NCI-H82 treated with DMSO at 0.1 percent for 48 hours (cell line): Measurements from ENCODE around the gene GIMAP8.
A peak's percentile ranks its signal among the peaks of the same experiment; 100 is the strongest.

Experiments used
- DNase-seq: peaks from one replicate; lab custom pipeline; 2025; ENCODE audit not compliant: unreplicated experiment; lab: John Stamatoyannopoulos, UW

The GIMAP8 gene

DNA sequence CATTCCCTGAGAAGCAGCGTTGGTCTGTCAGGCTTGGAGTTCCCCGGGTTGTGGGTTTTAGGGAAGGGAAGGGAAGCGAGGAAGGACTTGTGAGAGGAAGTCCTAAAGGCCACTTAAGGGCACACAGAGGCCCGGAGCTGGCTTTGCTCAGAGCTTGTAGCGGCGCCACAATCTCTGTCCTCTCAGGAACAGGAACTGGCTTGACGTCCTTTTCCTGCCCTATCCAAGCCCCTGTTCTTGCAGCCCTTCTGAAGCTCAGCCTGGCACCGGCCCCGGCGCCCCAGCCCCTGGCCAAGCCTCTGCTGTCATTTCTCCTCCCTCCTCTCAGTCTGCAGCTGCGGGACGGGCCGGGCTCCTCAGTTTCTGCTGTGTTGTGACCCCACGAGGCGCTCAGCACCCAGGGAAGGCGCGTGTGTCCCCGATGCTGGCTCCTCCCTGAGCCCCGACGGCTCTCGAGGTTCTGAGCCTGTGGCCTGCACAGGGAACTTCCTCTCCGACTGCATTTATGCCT is at the start of gene GIMAP8:
Gene GIMAP8, plus strand, starts transcription at position 140 of the 511 bp plus-strand sequence. CDS start 16,069 bp downstream, outside the sequence.
- no peak for DNase-seq

DNA sequence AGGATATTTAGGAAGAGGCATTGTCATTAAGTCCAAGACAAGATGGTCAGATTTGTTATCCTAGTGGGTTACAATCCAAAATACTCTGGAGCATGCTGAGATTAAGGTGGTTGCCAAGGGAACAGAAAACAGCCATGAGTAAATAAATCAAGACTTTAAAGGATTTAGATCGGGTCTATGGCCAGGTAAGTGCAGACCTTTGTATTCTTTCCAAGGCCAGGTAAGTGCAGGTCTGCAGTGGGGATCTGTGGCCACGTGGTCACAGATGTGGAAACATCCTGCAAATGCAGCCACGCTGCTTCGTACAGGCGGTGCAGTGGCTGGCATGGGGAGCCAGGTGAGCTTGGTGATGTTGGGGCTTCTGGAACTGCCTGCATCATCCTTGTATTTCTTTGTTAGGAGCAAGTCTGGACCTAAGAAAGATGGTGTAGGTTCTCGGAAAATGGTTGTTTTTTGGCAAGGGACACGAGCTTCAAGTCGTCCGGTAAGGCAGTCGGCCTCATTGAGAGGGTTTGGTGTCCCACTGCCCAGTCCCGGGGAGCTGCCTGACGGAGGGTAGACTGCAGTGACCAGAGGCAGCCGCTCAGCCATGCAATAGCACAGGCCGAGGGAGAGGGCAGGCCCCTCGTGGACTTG is 49.5 kb upstream of the GIMAP8 start:
- DNase-seq, result no peak

DNA sequence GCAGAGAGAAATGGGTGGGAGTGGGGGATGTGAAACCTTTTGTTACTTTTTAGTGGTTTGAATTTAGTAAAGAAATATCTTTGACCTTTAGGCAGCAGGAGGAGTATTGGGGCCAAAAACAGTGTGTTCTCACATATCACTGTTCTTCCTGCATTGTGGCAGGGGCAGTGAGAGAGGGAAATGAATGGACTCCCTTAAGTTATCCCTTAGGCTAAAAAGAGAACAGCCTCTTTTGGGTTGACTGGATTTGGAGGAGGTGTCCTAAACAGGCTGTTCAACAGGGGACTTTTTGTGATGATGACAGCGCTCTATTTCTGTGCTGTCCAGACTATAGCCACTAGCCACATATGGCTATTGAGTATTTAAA is 49.0 kb upstream of the GIMAP8 start:
- no peak for DNase-seq

GRCh38 chr7:150401861-150402631 is 48.4 kb upstream of the GIMAP8 start:
- DNase-seq, result no peak

DNA sequence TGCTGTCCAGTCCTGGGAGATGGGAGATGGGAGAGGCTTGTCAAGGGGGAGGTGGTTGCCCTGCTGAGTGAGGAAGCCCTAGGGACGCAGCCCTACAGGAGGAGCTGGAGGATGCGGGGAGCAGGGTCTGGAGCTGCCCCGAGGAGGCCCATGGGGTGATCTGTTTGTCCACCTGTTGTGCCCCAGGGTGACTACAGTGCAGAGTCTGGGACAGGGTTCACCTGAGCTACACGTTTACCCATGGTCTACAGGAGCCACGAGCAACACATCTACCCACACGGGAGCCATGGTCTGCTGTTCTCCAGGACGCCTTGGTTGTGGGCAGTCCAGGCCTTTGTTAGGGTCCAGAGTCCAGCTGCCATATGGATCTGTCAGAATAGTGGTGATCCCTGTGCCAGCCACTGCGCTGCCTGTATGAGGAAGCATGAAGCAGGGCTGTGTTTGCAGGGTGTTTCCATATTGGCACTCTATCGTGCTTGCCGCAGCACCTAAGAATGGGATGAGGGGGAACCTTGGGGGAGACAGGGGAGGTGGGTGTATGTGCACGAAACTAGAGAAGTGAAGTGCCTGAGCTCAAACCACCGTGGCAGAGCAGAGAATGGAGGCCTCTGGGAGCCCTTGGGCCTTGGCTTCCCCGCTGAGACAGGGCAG is 47.6 kb upstream of the GIMAP8 start:
- DNase-seq, result no peak

- DNase-seq, result no peak
These were observed 46.9 kb upstream of the GIMAP8 start for GRCh38 chr7:150403376-150404171.

DNA sequence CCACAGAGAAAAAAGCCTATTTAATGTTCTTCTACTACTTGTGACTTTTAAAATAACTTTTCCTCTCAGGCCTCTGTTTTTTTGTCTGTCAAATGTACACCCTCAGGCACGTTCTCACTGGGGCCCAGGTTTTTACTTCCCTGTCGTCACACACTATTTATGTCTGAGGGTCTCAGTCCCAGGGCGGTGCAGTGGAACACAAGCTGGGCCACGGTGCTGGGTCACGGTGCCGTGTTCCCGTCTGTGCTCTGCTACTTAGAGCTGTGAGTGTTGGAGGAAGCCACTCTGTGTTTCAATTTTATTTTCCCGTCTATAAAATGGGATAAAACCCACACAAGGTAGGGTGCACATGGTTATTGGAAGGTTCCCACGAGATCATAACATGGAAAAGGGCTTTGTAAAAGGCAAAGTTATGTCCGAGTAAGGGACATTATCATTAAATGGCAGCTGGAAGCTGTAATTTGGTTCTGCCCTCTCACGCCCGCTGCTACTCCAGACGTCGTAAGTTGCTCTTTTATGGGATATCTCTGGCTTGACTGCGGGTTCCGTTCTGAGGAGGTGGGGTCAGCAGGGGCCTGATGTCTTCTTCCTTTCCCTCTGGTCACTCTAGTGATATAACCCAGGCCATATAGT is 46.1 kb upstream of the GIMAP8 start:
- DNase-seq, result no peak

DNA sequence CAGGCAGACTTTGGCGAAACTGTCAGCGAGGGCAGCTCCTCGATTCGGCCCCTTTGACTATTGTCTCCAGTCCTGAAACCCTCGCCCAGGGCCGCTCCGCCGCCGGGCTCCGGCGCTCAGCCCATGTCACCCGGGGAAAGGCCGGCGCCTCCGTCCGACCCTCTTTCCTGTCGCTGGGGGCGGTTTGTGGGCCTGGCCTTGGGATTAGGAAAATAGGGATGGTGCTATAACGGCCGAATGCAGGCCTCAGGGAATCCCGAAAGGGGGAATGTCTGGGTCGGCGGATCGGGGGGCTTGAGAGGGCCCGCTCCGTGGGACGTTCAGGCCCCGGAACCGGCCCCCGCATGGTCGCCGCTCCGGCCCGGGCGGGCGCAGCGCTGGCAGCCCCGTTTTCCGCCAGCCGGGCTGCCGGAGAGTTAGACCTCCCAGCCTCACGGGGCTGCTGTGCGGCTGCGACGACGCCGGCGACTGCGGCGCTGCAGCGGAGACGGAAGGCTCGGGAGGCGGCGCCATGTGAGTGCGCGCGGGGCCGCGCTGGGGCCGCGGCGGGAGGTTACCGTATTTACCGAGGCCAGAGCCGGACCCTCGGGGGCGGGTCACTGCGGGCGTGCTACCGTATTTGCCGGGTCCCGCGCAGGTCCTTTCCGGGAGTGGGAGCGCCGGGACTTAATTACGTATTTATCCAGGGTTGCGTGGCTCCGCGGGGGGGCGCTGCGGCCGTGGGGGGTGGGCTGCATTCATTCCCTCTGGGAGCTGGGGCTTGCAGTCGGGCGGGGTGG is 45.4 kb upstream of the GIMAP8 start:
- peak; percentile 24 for DNase-seq

- DNase-seq, result no peak
These were observed 44.7 kb upstream of the GIMAP8 start for GRCh38 chr7:150405584-150406311.

DNA sequence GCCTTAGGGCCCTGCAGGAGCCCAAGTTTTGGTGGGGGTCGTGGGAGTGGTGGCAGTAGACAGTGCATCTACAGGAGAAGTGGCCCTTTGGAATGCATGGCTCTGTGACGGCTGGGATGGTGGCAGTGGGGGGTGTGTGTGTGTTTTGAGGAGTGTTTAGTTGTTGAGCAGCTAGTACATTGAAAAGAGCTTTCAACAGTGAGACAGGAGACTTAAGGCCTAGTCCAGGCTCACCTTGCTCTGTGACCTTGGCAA is 44.2 kb upstream of the GIMAP8 start:
- DNase-seq, result no peak

DNA sequence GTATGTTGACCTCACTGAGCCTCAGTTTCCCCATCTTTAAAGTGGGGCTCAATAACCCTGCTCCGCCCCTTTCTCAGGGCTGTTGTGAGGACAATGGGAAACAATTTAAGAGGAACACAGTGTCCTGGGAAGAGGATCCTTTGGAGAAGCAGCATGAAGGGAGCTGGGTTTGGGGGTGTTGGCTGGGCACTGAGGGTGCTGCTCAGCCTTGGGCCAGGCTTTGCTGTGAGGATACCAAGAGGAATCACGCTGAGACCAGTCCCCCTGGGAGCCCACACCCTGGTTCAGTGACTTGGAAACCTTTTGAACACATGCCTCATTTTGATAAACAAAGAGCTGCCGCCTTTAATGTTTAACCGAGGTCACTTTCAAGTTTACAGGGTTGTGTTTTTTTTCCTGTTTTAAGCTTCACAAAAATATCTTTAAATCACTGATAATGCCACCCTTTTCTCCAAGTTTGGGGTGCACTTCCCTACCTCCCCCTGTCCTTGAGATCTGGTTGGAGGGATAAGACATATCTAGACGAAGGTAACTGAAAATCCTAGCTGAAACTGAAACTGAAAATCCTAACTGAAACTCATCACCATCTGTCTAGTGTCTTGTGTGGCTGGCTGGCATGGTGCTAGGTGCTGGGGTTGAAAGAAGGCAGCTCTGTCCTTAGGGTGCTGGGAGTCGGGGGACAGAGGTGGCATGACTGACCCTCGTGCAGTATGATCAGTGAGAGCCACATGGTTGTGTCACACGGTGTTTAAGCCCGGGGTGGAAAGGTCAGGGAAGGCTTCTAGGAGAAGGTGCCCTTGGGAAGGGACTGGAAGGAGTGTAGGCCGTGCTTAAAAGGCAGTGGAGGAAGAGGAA is 43.6 kb upstream of the GIMAP8 start:
- DNase-seq, result no peak

DNA sequence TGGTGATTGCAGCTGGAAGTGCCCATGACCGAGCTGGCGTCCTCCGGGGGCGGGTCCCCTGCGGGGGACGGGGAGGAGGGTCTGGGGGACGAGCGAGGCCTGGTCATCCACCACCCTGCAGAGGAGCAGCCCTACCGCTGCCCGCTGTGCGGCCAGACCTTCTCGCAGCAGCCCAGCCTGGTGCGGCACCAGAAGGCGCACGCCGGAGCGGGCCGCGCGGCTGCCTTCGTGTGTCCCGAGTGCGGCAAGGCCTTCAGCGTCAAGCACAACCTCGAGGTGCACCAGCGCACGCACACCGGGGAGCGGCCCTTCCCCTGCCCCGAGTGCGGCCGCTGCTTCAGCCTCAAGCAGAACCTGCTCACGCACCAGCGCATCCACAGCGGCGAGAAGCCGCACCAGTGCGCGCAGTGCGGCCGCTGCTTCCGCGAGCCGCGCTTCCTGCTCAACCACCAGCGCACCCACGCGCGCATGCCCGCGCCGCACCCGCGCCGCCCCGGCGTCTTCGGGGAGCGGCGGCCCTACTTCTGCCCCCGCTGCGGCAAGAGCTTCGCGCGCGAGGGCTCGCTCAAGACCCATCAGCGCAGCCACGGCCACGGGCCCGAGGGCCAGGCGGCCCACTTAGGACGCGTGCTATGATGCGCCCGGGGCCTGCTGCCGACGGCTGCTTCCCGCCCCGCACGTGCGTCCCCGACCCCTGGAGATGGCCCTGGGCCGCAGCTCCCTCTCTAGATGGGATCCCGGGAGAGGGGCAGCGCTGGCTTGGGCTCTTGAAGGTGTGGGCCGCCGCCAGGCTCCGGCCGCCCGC is 42.6 kb upstream of the GIMAP8 start:
- no peak for DNase-seq

- no peak for DNase-seq
These were observed 41.8 kb upstream of the GIMAP8 start for GRCh38 chr7:150408393-150409299.

- DNase-seq, result no peak
These were observed 41.0 kb upstream of the GIMAP8 start for GRCh38 chr7:150409300-150410030.

DNA sequence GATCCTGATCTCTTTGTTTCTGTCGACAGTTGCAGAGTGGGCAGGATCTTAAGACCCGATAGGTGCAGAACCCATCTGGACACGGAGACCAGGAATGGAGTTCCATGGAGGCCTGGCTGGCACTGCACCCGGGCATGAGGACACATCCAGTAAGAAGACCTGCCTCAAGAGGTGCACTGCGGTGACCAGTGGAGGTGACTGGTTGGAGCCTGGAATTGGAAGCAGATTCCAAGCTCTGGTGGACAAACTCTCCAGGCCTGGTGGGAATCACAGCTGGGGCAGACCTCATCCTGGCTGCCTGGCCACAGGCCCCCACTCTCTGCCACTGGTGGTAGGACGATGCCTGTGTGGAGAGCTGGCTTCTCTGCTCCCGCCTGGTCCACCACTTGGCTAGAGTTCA is 40.3 kb upstream of the GIMAP8 start:
- no peak for DNase-seq

DNA sequence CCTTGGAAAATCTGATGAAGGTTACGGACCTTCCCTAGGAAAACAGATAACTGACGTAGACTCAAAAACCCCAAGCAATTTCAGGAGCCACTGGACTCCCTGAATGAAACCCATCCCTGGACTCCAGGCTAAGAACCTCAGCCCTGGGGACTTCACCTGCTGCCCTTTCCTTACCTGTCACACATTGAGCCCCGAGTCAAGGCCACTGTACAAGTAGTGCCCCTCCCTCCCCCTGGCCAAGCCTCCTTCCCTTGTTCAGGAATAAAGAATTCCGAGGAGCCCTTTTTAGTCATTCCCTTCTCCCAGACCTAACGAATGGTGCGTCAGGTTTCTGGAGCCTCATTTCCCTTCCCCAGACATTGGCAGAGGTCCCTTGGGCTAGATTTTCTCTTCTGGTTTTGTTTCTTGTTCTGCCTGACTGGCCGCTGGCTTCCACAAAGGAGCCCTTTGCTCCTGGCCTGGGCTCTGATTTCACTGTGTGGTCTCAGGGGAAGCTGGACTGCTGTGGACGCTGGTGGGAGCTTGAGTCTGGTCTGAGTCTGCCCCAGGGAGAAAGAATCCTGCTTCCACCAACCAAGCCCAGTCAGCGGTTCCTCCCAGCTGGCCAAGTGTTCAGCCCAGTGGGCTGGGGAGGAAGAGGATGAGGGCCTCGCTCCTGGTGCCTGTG is 39.6 kb upstream of the GIMAP8 start:
- no peak for DNase-seq
